Stimulated activated CD8-positive, alpha-beta memory T cell treated with anti-CD3 and anti-CD28 coated beads, Interleukin-4, amount 100 ng/mL, for 4 hours (primary cell): ENCODE measurements around the gene EXD3.
"Not testable (repeated sequence)": the region's sequence is repeated elsewhere in the genome, so short reads cannot be mapped to it uniquely, and the experiment has no call there.

Source experiments
- DNase-seq, 2 donors: peaks; one replicate each; pipeline ENCODE4 v3.0.0-alpha.2; 2020; ENCODE audit warnings: low read depth in 2 of 2, low spot score in 1 of 2

EXD3 gene

DNA sequence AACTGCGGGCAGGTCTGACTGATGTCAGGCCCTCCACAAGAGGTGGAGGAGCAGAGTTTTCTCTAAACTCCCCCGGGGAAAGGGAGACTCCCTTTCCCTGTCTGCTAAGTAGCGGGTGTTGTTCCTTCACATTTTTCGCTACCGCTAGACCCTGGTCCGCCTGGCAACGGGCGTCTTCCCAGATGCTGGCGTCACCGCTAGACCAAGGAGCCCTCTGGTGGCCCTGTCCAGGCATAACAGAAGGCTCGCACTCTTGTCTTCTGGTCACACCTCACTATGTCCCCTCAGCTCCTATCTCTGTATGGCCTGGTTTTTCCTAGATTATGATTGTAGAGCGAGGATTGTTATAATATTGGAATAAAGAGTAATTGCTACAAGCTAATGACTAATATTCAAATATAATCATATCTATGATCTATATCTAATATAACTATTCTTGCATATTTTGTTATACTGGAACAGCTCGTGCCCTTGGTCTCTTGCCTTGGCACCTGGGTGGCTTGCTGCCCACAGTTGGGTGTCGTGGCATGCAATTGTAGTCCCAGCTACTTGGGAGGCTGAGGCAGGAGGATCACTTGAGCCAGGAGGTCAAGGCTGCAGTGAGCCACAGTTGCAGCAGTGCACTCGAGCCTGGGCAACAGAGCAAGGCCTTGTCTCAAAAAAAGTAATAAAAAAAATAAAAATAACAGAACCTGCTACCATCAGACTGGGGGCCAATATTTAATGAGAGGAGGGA, 160.6 kb downstream of the EXD3 start:
- not testable (repeated sequence) for DNase-seq
